Measurements from ENCODE around the gene GNPTG.

Gene GNPTG

GRCh38 chr16:1314399-1315068 is 37.2 kb upstream of the GNPTG start:
- Histone ChIP-seq H3K27me3 (ENCODE audit: insufficient read depth, low read depth) (no peaks in the 10 kb centered on the region), H3K79me2 (ENCODE audit: insufficient read depth, low read depth) (peaks cover 66% of the 10 kb centered on the region), H3K9ac (no peak overlapping the region), H3K36me3 (ENCODE audit: insufficient read depth) (peaks cover 29% of the 10 kb centered on the region; the same call in 1 of the 2 replicates), H3K4me2 (no peak overlapping the region), H3K27ac (no peak overlapping the region), H4K20me1 (ENCODE audit: insufficient read depth) (peaks cover 40% of the 10 kb centered on the region), H2AFZ (ENCODE audit: low read depth) (no peak overlapping the region), H3K4me1 (ENCODE audit: low read depth, poor library complexity, severe bottlenecking) (peaks cover 16% of the 10 kb centered on the region), H3K4me3 (IDR thresholded peaks at IDR 0.05; ENCODE audit: insufficient read depth, low read depth, low read length) (no peak overlapping the region)
- TF ChIP-seq CTCF (conservative IDR thresholded peaks at IDR 0.05; ENCODE audit: low read depth, low read length), result no peak

GRCh38 chr16:1315081-1316032 is 36.4 kb upstream of the GNPTG start:
- Histone ChIP-seq H3K27ac (no peak overlapping the region), H3K9ac (no peak overlapping the region), H3K27me3 (ENCODE audit: insufficient read depth, low read depth) (no peaks in the 10 kb centered on the region), H3K36me3 (ENCODE audit: insufficient read depth) (peaks cover 29% of the 10 kb centered on the region; the same call in 1 of the 2 replicates), H3K4me1 (ENCODE audit: low read depth, poor library complexity, severe bottlenecking) (peaks cover 16% of the 10 kb centered on the region), H3K4me2 (no peak overlapping the region), H4K20me1 (ENCODE audit: insufficient read depth) (peaks cover 37% of the 10 kb centered on the region), H2AFZ (ENCODE audit: low read depth) (no peak overlapping the region), H3K4me3 (IDR thresholded peaks at IDR 0.05; ENCODE audit: insufficient read depth, low read depth, low read length) (no peak overlapping the region), H3K79me2 (ENCODE audit: insufficient read depth, low read depth) (peaks cover 61% of the 10 kb centered on the region)
- no peak for TF ChIP-seq CTCF (conservative IDR thresholded peaks at IDR 0.05; ENCODE audit: low read depth, low read length)

- Histone ChIP-seq H3K36me3 (ENCODE audit: insufficient read depth) (peaks cover 29% of the 10 kb centered on the region; the same call in 1 of the 2 replicates), H3K27me3 (ENCODE audit: insufficient read depth, low read depth) (no peaks in the 10 kb centered on the region), H2AFZ (ENCODE audit: low read depth) (no peak overlapping the region), H3K27ac (no peak overlapping the region), H3K9ac (no peak overlapping the region), H3K4me2 (no peak overlapping the region), H3K4me3 (IDR thresholded peaks at IDR 0.05; ENCODE audit: insufficient read depth, low read depth, low read length) (no peak overlapping the region), H3K79me2 (ENCODE audit: insufficient read depth, low read depth) (peaks cover 54% of the 10 kb centered on the region), H3K4me1 (ENCODE audit: low read depth, poor library complexity, severe bottlenecking) (peaks cover 9% of the 10 kb centered on the region), H4K20me1 (ENCODE audit: insufficient read depth) (peaks cover 30% of the 10 kb centered on the region)
- TF ChIP-seq CTCF (conservative IDR thresholded peaks at IDR 0.05; ENCODE audit: low read depth, low read length), result no peak
Observed at GRCh38 chr16:1316033-1316405, 35.7 kb upstream of the GNPTG start.

GRCh38 chr16:1317479-1318267 is 34.1 kb upstream of the GNPTG start:
- TF ChIP-seq CTCF (conservative IDR thresholded peaks at IDR 0.05; ENCODE audit: low read depth, low read length), result no peak
- Histone ChIP-seq H3K79me2 (ENCODE audit: insufficient read depth, low read depth) (peaks cover 37% of the 10 kb centered on the region), H4K20me1 (ENCODE audit: insufficient read depth) (peaks cover 15% of the 10 kb centered on the region; the same call in 1 of the 2 replicates), H3K27ac (no peak overlapping the region), H3K27me3 (ENCODE audit: insufficient read depth, low read depth) (no peaks in the 10 kb centered on the region), H2AFZ (ENCODE audit: low read depth) (no peak overlapping the region), H3K4me3 (IDR thresholded peaks at IDR 0.05; ENCODE audit: insufficient read depth, low read depth, low read length) (no peak overlapping the region), H3K4me1 (ENCODE audit: low read depth, poor library complexity, severe bottlenecking) (no peaks in the 10 kb centered on the region), H3K36me3 (ENCODE audit: insufficient read depth) (peaks cover 28% of the 10 kb centered on the region; the same call in 1 of the 2 replicates), H3K4me2 (no peak overlapping the region), H3K9ac (no peak overlapping the region)

Data from KMS-11 (cell line).